ENCODE results near the gene STAC3.

Gene STAC3

GRCh38 chr12:57203201-57203600 lies 47.8 kb downstream of the STAC3 start:
- no peak for TF ChIP-seq CTCF (IDR thresholded peaks at IDR 0.05; ENCODE audit: insufficient read depth, low read length, missing control alignments)
- ChIA-PET CTCF (interaction anchor here (8.4 kb wide), 1 partner anchor 11 kb away, joined by 63 read pairs; no protein-coding TSS in a partner anchor), POLR2A (interaction anchor here (1.4 kb wide), 1 partner anchor 10 kb away, joined by 3 read pairs; no protein-coding TSS in a partner anchor)
- DNase-seq (ENCODE audit: low read depth, low spot score): no peak
- H3K4me3 ChIP-seq (ENCODE audit: low read depth, low read length): no peak overlapping the region

GRCh38 chr12:57202321-57202720 lies 48.7 kb downstream of the STAC3 start:
- no peak for DNase-seq (ENCODE audit: low read depth, low spot score)
- H3K4me3 ChIP-seq (ENCODE audit: low read depth, low read length): no peak overlapping the region
- ChIA-PET CTCF (interaction anchor here (1.0 to 8.4 kb wide), 4 partner anchors 11 to 40 kb away, joined by 3 to 63 read pairs (median 4); no protein-coding TSS in a partner anchor), POLR2A (interaction anchor here (0.6 to 1.4 kb wide), 2 partner anchors 11 to 16 kb away, joined by 3 read pairs; no protein-coding TSS in a partner anchor)
- TF ChIP-seq CTCF (IDR thresholded peaks at IDR 0.05; ENCODE audit: insufficient read depth, low read length, missing control alignments): no peak

- CTCF ChIA-PET: interaction anchor here (1.5 to 8.4 kb wide), 3 partner anchors 12 to 37 kb away, joined by 4 to 63 read pairs (median 5); no protein-coding TSS in a partner anchor
- POLR2A ChIA-PET: interaction anchor here (0.6 to 1.4 kb wide), 2 partner anchors 12 to 32 kb away, joined by 3 read pairs; no protein-coding TSS in a partner anchor
Observed at GRCh38 chr12:57201631-57202030, 49.4 kb downstream of the STAC3 start.

GRCh38 chr12:57201219-57201618 lies 49.8 kb downstream of the STAC3 start:
- CTCF ChIA-PET: interaction anchor here (1.5 to 8.4 kb wide), 3 partner anchors 13 to 38 kb away, joined by 4 to 63 read pairs (median 5); no protein-coding TSS in a partner anchor
- no peak for DNase-seq (ENCODE audit: low read depth, low spot score)
- TF ChIP-seq CTCF (IDR thresholded peaks at IDR 0.05; ENCODE audit: insufficient read depth, low read length, missing control alignments): no peak
- POLR2A ChIA-PET: interaction anchor here (0.6 kb wide), 1 partner anchor 33 kb away, joined by 3 read pairs; no protein-coding TSS in a partner anchor
- H3K4me3 ChIP-seq (ENCODE audit: low read depth, low read length): no peak overlapping the region

More at GRCh38 chr12:57201631-57202030, 49.4 kb downstream of the STAC3 start:
- TF ChIP-seq CTCF (IDR thresholded peaks at IDR 0.05; ENCODE audit: insufficient read depth, low read length, missing control alignments): no peak
- H3K4me3 ChIP-seq (ENCODE audit: low read depth, low read length): no peak overlapping the region
- no peak for DNase-seq (ENCODE audit: low read depth, low spot score)

- no peak for TF ChIP-seq CTCF (IDR thresholded peaks at IDR 0.05; ENCODE audit: insufficient read depth, low read length, missing control alignments)
- ChIA-PET CTCF (interaction anchor here (8.4 kb wide), 1 partner anchor 13 kb away, joined by 63 read pairs; no protein-coding TSS in a partner anchor), POLR2A (no interaction called here)
- no peak overlapping the region for H3K4me3 ChIP-seq (ENCODE audit: low read depth, low read length)
- no peak for DNase-seq (ENCODE audit: low read depth, low spot score)
Observed at GRCh38 chr12:57200497-57200896, 50.5 kb downstream of the STAC3 start.

- ChIA-PET POLR2A (interaction anchor here (1.4 kb wide), 1 partner anchor 13 kb away, joined by 4 read pairs; no protein-coding TSS in a partner anchor), CTCF (interaction anchor here (1.3 to 8.4 kb wide), 4 partner anchors 13 to 30 kb away, joined by 3 to 63 read pairs (median 7); partner anchors contain the start of gene SHMT2)
- no peak overlapping the region for H3K4me3 ChIP-seq (ENCODE audit: low read depth, low read length)
- DNase-seq (ENCODE audit: low read depth, low spot score): no peak
- no peak for TF ChIP-seq CTCF (IDR thresholded peaks at IDR 0.05; ENCODE audit: insufficient read depth, low read length, missing control alignments)
Observed at GRCh38 chr12:57199191-57199590, 51.8 kb downstream of the STAC3 start.

All from AG04449 (cell line).